Left renal pelvis (tissue), 4 donors: ENCODE results near the gene CHRM5. TPM values are rescaled to one million over a fixed set of nuclear protein-coding genes. Genes with fewer than 3 reads are reported as not detected.
"Not testable (repeated sequence)": the region's sequence is repeated elsewhere in the genome, so short reads cannot be mapped to it uniquely, and the experiment has no call there.

Experiments
- DNase-seq, 4 donors: peaks; one replicate each; pipeline ENCODE4 v3.0.0-alpha.2; 2013; ENCODE audit warnings: low read depth in 4 of 4, low spot score in 3 of 4
- polyA plus RNA-seq, 4 donors: library from polyadenylated mRNA; unstranded; fragments of 120-200 nt; gene quantifications; one replicate each; pipeline ENCODE4 v1.2.1, GENCODE V29; 2013; ENCODE audit not compliant: insufficient read length in 4 of 4

The CHRM5 gene
- polyA plus RNA-seq, 4 donors, result 0.09 to 0.29 (median 0.12) TPM

- no peak for DNase-seq
Measured at GRCh38 chr15:33985751-33986150, 17.5 kb downstream of the CHRM5 start.

GRCh38 chr15:33987444-33987843 lies 19.1 kb downstream of the CHRM5 start:
- DNase-seq, result no peak

GRCh38 chr15:33988384-33988783 lies 20.1 kb downstream of the CHRM5 start:
- no peak for DNase-seq

GRCh38 chr15:33994005-33994615 lies 25.8 kb downstream of the CHRM5 start:
- no peak for DNase-seq

GRCh38 chr15:33995666-33996065 lies 27.4 kb downstream of the CHRM5 start:
- DNase-seq, result not testable (repeated sequence)

- no peak for DNase-seq
Measured at GRCh38 chr15:34001536-34001935, 33.2 kb downstream of the CHRM5 start.

GRCh38 chr15:34006381-34006780 lies 38.1 kb downstream of the CHRM5 start:
- DNase-seq, result no peak

GRCh38 chr15:34009656-34010055 lies 41.4 kb downstream of the CHRM5 start:
- no peak for DNase-seq

- DNase-seq, result no peak
Measured at GRCh38 chr15:34010921-34011320, 42.6 kb downstream of the CHRM5 start.

- DNase-seq, result no peak
Measured at GRCh38 chr15:34011481-34011880, 43.2 kb downstream of the CHRM5 start.

GRCh38 chr15:34012461-34013028 lies 44.2 kb downstream of the CHRM5 start:
- DNase-seq, result no peak

GRCh38 chr15:34013746-34014145 lies 45.4 kb downstream of the CHRM5 start:
- DNase-seq, result no peak

GRCh38 chr15:34014556-34014955 lies 46.3 kb downstream of the CHRM5 start:
- DNase-seq, result no peak

GRCh38 chr15:34018021-34018645 lies 49.8 kb downstream of the CHRM5 start:
- no peak for DNase-seq

GRCh38 chr15:34018738-34019137 lies 50.4 kb downstream of the CHRM5 start:
- not testable (repeated sequence) for DNase-seq

GRCh38 chr15:34019369-34019990 lies 51.2 kb downstream of the CHRM5 start:
- DNase-seq, result no peak

GRCh38 chr15:34023907-34024306 lies 55.6 kb downstream of the CHRM5 start:
- no peak for DNase-seq

- DNase-seq, result no peak
Measured at GRCh38 chr15:34025252-34025651, 57.0 kb downstream of the CHRM5 start.

- no peak for DNase-seq
Measured at GRCh38 chr15:34027606-34028005, 59.3 kb downstream of the CHRM5 start.

- no peak for DNase-seq
Measured at GRCh38 chr15:34031987-34032760, 63.9 kb downstream of the CHRM5 start.
